Measurements from ENCODE around the gene PPP1R14D. TPM values are rescaled to one million over a fixed set of nuclear protein-coding genes. Genes with fewer than 3 reads are reported as not detected.

PPP1R14D gene, protein sequence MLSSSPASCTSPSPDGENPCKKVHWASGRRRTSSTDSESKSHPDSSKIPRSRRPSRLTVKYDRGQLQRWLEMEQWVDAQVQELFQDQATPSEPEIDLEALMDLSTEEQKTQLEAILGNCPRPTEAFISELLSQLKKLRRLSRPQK
- not detected in 2 replicates for total RNA-seq

DNA sequence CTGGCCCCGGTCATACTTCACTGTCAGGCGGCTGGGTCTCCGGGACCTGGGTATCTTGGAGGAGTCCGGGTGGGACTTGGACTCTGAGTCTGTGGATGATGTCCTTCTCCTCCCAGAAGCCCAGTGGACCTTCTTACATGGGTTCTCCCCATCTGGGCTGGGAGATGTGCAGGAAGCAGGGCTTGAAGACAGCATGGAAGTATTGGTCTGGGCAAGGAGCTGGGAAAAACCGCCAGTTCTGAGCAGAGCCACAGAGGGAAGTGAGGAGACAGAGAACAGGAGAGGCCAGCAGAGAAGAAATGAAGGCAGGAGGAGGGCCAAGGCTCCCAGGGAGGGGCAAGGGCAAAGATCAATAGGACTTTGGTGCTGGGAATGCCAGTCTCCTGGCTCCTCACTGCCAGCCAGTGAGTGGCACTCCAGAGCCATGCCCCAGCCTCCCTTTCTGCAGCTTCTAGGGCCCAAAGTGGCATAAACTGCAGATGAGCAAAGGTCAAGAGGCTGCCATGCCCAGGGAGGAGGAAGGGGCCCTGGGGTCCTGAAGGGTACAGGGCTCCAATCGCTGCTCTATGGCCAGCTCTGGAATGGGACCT lies at the start of gene PPP1R14D:
TSS of gene PPP1R14D (minus strand) at position 262 of the 590 bp plus-strand sequence. CDS start at position 195, 67 bp downstream.

GRCh38 chr15:40873694-40874561 lies 45.4 kb upstream of the PPP1R14D start, which contains the start of gene RHOV:
Gene RHOV, minus strand, starts transcription at chr15:40874234. Its CDS starts 95 bp downstream, at chr15:40874139.

DNA sequence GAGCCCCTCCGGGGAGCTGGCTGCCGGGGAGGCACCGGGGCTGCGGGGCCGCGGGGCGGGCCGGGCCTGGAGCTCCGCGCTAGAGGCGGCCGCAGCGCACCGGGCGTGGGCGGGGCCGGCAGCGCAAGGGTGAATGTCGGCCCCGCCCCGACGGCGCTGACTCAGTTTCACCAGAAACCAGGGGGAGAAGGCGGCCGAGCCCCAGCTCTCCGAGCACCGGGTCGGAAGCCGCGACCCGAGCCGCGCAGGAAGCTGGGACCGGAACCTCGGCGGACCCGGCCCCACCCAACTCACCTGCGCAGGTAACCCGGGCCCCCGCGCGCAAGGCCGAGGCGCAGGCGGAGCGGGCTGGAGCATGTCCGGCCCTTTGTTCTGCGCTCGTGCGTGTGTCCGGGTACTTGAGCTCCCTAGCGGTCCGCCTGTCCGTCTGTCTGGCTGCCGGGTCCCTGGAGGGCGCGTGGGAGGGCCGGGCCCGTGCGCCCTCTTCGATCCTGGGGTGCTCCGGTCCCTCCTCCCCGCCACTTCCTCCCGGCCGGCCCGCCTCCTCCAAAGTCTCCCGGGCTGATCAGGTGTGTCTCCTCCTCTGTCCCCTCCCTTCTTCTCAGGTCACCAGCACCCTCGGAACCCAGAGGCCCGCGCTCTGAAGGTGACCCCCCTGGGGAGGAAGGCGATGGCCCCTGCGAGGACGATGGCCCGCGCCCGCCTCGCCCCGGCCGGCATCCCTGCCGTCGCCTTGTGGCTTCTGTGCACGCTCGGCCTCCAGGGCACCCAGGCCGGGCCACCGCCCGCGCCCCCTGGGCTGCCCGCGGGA lies 15.6 kb upstream of the PPP1R14D start, which contains the start of gene SPINT1:
TSS of gene SPINT1 (plus strand) at position 164 of the 811 bp plus-strand sequence. CDS start at position 671, 507 bp downstream.

DNA sequence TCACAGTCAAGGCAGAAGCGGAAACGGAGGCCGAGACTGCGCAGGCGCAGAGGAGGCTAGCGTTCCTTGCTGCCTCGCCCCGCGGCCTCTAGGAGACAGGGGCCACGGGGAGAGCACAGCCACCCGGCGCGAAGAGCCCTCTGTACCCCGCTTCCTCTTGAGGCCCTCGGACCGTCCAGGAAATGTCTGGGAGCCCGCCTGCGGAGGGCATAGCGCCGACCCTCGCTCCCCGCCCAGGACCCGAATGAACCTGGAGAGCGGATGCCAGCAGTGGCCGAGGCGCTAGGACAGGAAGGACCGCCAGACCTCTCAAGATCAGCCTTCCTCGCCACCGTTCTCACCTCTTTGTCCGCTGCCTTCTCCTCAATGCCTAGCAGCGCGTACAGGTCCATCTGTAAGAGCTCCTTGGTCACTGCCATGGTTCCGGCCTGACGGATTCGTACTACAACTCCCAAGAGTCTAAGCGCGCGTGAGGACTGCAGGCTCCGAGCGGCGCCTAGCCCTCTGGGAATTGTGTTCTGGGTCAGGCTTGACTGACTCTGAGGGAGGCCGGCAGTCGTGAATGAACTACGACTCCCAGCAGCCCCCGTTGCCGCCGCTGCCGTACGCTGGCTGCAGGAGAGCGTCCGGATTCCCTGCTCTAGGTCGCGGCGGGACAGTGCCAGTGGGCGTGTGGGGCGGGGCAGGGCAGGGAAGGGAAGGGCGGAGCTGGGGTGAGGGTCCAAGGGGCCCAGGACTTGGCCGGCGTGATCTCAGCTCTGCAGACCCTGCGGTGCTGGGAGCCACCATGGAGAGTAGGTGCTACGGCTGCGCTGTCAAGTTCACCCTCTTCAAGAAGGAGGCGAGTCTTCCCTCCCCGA lies 21.2 kb downstream of the PPP1R14D start, which contains the start of the genes DNAJC17 and ZFYVE19:
TSS of gene DNAJC17 (minus strand) at position 446 of the 860 bp plus-strand sequence. CDS start at position 419, 27 bp downstream.
TSS of gene ZFYVE19 (plus strand) at position 62 of the 860 bp plus-strand sequence. CDS start at position 563, 501 bp downstream.

DNA sequence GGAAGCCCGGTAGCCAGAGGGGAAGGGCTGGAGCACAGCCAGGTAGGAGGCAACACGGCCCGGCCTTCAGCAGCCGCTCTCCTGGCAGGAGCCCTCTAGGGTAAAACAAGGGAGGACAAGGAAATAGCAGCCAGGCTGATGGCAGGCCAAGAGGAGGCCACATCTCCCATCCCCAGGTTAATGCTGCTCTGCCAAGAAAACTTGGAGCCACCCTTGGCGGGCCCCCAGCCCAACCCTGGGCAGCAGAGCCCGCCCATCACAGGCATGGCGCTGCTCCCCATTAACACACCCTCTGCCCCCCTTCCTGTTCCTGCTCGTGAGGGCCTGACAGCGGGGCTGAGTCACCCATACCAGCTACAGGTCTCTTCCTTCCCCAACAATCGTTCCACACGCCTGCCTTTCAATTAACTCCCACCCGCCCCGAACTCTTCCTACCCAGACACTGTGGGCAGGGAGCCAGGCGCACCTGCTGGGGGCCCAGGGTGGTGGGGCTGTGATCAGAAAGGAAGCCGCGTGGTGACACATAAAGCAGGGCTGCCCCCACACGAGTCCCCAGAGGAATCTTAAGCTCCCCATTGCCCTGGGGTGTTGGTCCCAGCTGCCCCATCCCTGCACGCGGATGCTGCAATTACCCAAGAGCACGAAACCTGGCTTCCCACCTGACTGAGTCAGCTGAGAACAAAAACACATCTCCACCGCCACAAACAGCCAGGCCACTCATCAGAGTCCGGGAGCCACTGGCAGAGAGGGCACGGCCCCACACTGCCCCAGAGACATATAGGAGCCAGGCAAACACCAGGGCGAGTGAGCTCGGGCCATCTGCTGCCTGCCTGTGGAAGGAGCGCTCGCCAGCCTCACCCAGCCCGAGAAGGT lies 59.0 kb downstream of the PPP1R14D start, which contains the start of gene C15orf62:
TSS of gene C15orf62 (plus strand) at position 707 of the 873 bp plus-strand sequence. CDS start 516 bp downstream, outside the sequence.

Small RNA genes lying within 50 kb of the gene (small RNA-seq; reads per million reads assigned to genes)
- not detected for gene AC025166.1

Other genes with a start within 250 kb of the PPP1R14D start
- 15.5 and 23.8 TPM in 2 replicates for gene KNL1, start 234.5 kb downstream of the PPP1R14D start, total RNA-seq
- gene RAD51, start 133.5 kb downstream of the PPP1R14D start, total RNA-seq: 2.4 and 4.8 TPM in 2 replicates
- 17.4 and 18.5 TPM in 2 replicates for gene RMDN3, start 73.5 kb downstream of the PPP1R14D start, total RNA-seq
- 5.2 and 5.5 TPM in 2 replicates for gene GCHFR, start 64.6 kb downstream of the PPP1R14D start, total RNA-seq
- gene C15orf62, start 58.7 kb downstream of the PPP1R14D start, total RNA-seq: 0.11 and 0.26 TPM in 2 replicates
- 14.6 and 22.3 TPM in 2 replicates for gene ZFYVE19, start 21.6 kb downstream of the PPP1R14D start, total RNA-seq
- gene DNAJC17, start 21.2 kb downstream of the PPP1R14D start, total RNA-seq: 23.9 and 26.1 TPM in 2 replicates
- 0.26 and 0.97 TPM in 2 replicates for gene SPINT1, start 15.3 kb upstream of the PPP1R14D start, total RNA-seq
- not detected in 2 replicates for gene RHOV, start 45.5 kb upstream of the PPP1R14D start, total RNA-seq
- 37.6 and 38.8 TPM in 2 replicates for gene VPS18, start 65.7 kb upstream of the PPP1R14D start, total RNA-seq
- gene DLL4, start 100.6 kb upstream of the PPP1R14D start, total RNA-seq: 0.11 TPM in 1 of 2 replicates, not detected in the other
- gene CHAC1, start 124.8 kb upstream of the PPP1R14D start, total RNA-seq: 9.8 and 14.0 TPM in 2 replicates

All from articular chondrocyte of knee joint (primary cell).